ENCODE measurements around the gene UST. TPM values are rescaled to one million over a fixed set of nuclear protein-coding genes. Genes with fewer than 3 reads are reported as not detected.
"Not testable (repeated sequence)": the region's sequence is repeated elsewhere in the genome, so short reads cannot be mapped to it uniquely, and the experiment has no call there.

Gene UST
- total RNA-seq, 2 donors from 2014 or later: 1.6 to 3.7 TPM

DNA sequence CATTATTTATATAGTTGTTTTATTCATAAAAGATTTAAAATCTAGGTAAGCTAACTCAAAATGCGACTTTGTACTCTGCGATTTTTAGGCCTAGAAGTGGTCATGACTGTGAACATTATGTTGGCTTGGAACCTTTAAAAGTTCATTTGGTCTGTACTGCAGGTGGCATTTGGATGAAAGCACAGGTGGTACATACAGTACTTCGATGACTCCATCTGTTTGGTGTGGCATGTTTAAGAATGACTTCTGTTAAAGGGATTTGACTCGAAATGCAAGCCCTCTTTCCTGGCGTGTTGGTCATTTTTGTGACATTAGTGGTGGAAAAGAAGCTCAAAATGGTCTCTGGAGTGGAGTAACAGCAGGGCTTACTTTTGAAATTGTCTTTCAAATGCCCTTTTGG is 118.1 kb downstream of the UST start:
- Mint-ChIP-seq H3K9me3 (peaks cover 2 to 5% of the 10 kb centered on the region in 2 donors), H3K4me1 (ENCODE audit: low read depth) (peaks cover 20% of the 10 kb centered on the region), H3K27me3 (ENCODE audit: low read depth) (peaks cover 9% of the 10 kb centered on the region), H3K36me3 (ENCODE audit: insufficient read depth in 2 of 2) (peaks cover 0 to 5% of the 10 kb centered on the region in 2 donors), H3K27ac (no peak overlapping the region), H3K4me3 (no peak overlapping the region)
- ATAC-seq (replicated peaks in 1 of 2): no peak
- DNase-seq: no peak

DNA sequence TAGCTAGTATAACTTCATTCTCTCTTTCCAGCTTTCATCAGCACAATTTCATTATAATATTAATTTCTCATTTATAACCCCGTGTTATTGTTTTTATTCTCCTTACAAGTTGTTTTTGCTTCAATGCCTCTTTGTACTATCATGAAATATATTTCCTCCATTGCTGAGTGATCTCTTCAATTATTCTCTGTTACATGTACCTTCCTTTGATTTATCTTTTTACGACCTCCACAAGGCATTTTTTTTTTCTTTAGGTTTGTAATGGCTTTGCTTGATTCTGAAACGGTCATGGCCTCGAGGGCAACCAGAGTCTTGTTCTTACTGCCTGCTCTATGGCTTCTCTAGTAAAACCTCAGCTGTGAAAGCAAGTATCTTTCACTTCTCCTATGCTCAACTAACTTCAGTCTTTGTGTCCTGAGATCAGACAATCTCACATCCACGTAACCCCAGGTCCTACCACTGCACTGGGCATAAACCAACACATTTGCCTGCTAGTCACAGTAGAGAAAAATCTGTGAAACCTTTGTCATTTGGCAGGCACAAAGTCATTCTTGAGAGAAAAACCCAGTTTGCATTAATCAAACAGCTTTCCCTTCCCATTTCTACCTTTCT is 119.9 kb downstream of the UST start:
- Mint-ChIP-seq H3K4me3 (peak overlapping the region in 1 of 2 donors; percentile 71), H3K27me3 (ENCODE audit: low read depth) (peaks cover under 1% of the 10 kb centered on the region), H3K27ac (peak overlapping the region; percentile 23), H3K9me3 (peaks cover 2% of the 10 kb centered on the region in 2 donors), H3K4me1 (ENCODE audit: low read depth) (peaks cover 20% of the 10 kb centered on the region), H3K36me3 (ENCODE audit: insufficient read depth in 2 of 2) (peaks cover 0 to 4% of the 10 kb centered on the region in 2 donors)
- DNase-seq (no peak), ATAC-seq (replicated peaks in 1 of 2) (peak in 1 of 2 donors; percentile 31)

- DNase-seq (peak; percentile 20 to 24), ATAC-seq (replicated peaks in 1 of 2) (peak; percentile 84 to 86)
- Mint-ChIP-seq H3K36me3 (ENCODE audit: insufficient read depth in 2 of 2) (peaks cover 0 to 4% of the 10 kb centered on the region in 2 donors), H3K27me3 (ENCODE audit: low read depth) (no peaks in the 10 kb centered on the region), H3K4me1 (ENCODE audit: low read depth) (peaks cover 20% of the 10 kb centered on the region), H3K9me3 (peaks cover 2% of the 10 kb centered on the region in 2 donors), H3K4me3 (peak overlapping the region; percentile 60 to 88), H3K27ac (peak overlapping the region; percentile 98)
Observed at GRCh38 chr6:148867862-148868261, 121.0 kb downstream of the UST start.

DNA sequence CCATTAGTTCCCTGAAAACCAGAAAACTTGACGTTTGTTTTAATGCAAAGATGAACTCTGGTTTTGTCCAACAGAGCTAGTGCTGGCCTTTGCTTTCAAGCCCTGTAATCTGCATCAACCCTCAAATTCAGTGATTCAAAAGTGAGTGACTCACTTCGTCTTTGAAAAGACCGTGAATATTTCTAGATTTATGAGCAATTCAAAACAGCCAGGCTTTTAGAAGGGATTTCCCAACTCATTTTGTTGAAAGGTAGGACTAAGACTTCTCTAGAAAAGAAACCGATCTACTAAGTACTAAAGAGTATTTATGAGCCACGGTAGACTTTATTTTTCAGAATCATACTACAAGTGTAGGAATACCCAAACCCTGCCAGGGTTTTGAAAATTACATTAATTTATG is 121.5 kb downstream of the UST start:
- Mint-ChIP-seq H3K27me3 (ENCODE audit: low read depth) (no peaks in the 10 kb centered on the region), H3K9me3 (peaks cover 0 to 2% of the 10 kb centered on the region in 2 donors), H3K4me3 (peak overlapping the region; percentile 60 to 88), H3K4me1 (ENCODE audit: low read depth) (peaks cover 20% of the 10 kb centered on the region), H3K27ac (peak overlapping the region; percentile 98), H3K36me3 (ENCODE audit: insufficient read depth in 2 of 2) (peaks cover 0 to 2% of the 10 kb centered on the region in 2 donors)
- peak; percentile 82 to 83 for ATAC-seq (replicated peaks in 1 of 2)
- no peak for DNase-seq

DNA sequence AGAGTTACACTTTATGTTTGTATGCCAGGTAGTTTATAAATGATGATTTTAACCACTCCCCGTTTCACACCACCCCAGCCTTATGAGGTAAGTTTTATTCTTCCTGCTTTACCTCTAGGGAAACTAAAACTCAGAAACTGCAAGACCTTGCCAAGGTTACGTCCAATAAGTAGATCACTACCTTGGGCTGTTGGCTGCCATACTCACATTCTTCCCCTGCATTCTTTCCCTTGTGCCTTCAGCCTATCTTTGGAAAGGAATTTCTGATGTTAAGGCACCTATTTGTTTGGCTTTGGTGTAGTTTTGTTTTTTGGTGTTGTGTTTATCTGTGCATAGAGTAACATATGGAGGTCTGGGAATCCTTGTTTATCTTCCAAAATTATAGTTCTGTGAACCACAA is 122.1 kb downstream of the UST start:
- Mint-ChIP-seq H3K27ac (peak overlapping the region; percentile 98), H3K27me3 (ENCODE audit: low read depth) (no peaks in the 10 kb centered on the region), H3K36me3 (ENCODE audit: insufficient read depth in 2 of 2) (peaks cover 0 to 2% of the 10 kb centered on the region in 2 donors), H3K4me1 (ENCODE audit: low read depth) (peaks cover 20% of the 10 kb centered on the region), H3K9me3 (peaks cover 0 to 2% of the 10 kb centered on the region in 2 donors), H3K4me3 (peak overlapping the region in 1 of 2 donors; percentile 88)
- ATAC-seq (replicated peaks in 1 of 2): no peak
- no peak for DNase-seq

- DNase-seq (no peak), ATAC-seq (replicated peaks in 1 of 2) (no peak)
- H3K27me3 Mint-ChIP-seq (ENCODE audit: low read depth): no peaks in the 10 kb centered on the region
- H3K4me1 Mint-ChIP-seq (ENCODE audit: low read depth): peaks cover 20% of the 10 kb centered on the region
- peaks cover 0 to 2% of the 10 kb centered on the region in 2 donors for H3K9me3 Mint-ChIP-seq
- peaks cover 0 to 2% of the 10 kb centered on the region in 2 donors for H3K36me3 Mint-ChIP-seq (ENCODE audit: insufficient read depth in 2 of 2)
- H3K27ac Mint-ChIP-seq: no peak overlapping the region
- H3K4me3 Mint-ChIP-seq: peak overlapping the region in 1 of 2 donors; percentile 88
Observed at GRCh38 chr6:148869585-148869984, 122.8 kb downstream of the UST start.

- Mint-ChIP-seq H3K9me3 (no peaks in the 10 kb centered on the region), H3K4me3 (no peak overlapping the region), H3K27me3 (ENCODE audit: low read depth) (no peaks in the 10 kb centered on the region), H3K27ac (no peak overlapping the region), H3K36me3 (ENCODE audit: insufficient read depth in 2 of 2) (no peaks in the 10 kb centered on the region), H3K4me1 (ENCODE audit: low read depth) (peaks cover 11% of the 10 kb centered on the region)
- DNase-seq (no peak), ATAC-seq (replicated peaks in 1 of 2) (no peak)
Observed at GRCh38 chr6:148873154-148873553, 126.3 kb downstream of the UST start.

GRCh38 chr6:148873868-148874267 is 127.0 kb downstream of the UST start:
- DNase-seq: no peak
- Mint-ChIP-seq H3K27ac (no peak overlapping the region), H3K4me3 (no peak overlapping the region), H3K27me3 (ENCODE audit: low read depth) (no peaks in the 10 kb centered on the region), H3K9me3 (no peaks in the 10 kb centered on the region), H3K4me1 (ENCODE audit: low read depth) (peaks cover 4% of the 10 kb centered on the region), H3K36me3 (ENCODE audit: insufficient read depth in 2 of 2) (no peaks in the 10 kb centered on the region)
- ATAC-seq (replicated peaks in 1 of 2): no peak

DNA sequence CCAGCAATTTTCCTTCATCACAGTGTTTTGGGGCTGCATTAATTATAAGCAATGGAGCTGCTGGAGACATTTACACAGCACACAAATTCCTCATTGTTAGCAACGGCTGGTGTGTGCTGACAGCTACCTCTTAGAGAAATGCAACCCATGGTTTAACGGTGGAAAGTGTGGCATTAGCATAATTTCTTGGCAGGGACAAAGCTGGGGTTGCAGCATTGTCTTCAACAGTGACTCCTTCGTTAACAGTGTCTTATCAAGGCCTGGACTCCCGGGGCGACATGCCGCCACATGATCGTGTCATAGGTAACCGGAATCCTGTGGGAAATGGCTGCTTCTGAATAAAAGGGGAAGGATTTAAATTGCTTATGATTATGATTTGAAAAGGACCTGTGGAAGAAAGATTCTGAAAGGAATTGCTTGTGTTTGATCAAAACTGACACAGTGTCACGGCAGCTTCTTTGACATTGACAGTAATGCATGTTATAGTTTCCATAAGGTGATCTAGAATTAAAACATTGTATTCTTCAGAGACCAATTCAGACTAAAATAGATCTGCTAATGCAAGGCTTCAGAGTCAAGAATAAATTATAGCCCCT is 128.0 kb downstream of the UST start:
- Mint-ChIP-seq H3K4me3 (no peak overlapping the region), H3K27ac (no peak overlapping the region), H3K9me3 (no peaks in the 10 kb centered on the region), H3K27me3 (ENCODE audit: low read depth) (no peaks in the 10 kb centered on the region), H3K36me3 (ENCODE audit: insufficient read depth in 2 of 2) (no peaks in the 10 kb centered on the region), H3K4me1 (ENCODE audit: low read depth) (no peaks in the 10 kb centered on the region)
- DNase-seq (no peak), ATAC-seq (replicated peaks in 1 of 2) (no peak)

GRCh38 chr6:148878683-148879082 is 131.9 kb downstream of the UST start:
- ATAC-seq (replicated peaks in 1 of 2) (peak; percentile 11 to 53), DNase-seq (no peak)
- H3K9me3 Mint-ChIP-seq: no peaks in the 10 kb centered on the region
- H3K36me3 Mint-ChIP-seq (ENCODE audit: insufficient read depth in 2 of 2): no peaks in the 10 kb centered on the region
- no peaks in the 10 kb centered on the region for H3K4me1 Mint-ChIP-seq (ENCODE audit: low read depth)
- no peaks in the 10 kb centered on the region for H3K27me3 Mint-ChIP-seq (ENCODE audit: low read depth)
- H3K27ac Mint-ChIP-seq: no peak overlapping the region
- no peak overlapping the region for H3K4me3 Mint-ChIP-seq

DNA sequence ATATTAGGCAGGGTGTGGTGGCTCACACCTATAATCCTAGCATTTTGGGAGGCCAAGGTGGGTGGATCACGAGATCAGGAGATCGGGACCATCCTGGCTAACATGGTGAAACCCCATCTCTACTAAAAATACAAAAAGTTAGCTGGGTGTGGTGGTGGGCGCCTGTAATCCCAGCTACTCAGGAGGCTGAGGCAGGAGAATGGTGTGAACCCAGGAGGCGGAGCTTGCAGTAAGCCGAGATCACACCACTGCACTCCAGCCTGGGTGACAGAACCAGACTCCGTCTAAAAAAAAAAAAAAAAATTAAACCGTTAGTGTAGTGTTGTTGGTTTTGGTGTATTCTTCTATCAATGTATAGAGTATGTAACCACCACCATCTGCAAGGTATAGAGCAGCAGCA is 133.9 kb downstream of the UST start:
- H3K27ac Mint-ChIP-seq; H3K4me1 Mint-ChIP-seq (ENCODE audit: low read depth); H3K36me3 Mint-ChIP-seq (ENCODE audit: insufficient read depth in 2 of 2); H3K9me3 Mint-ChIP-seq; ATAC-seq (replicated peaks in 1 of 2); H3K4me3 Mint-ChIP-seq; H3K27me3 Mint-ChIP-seq (ENCODE audit: low read depth); DNase-seq: not testable (repeated sequence)

DNA sequence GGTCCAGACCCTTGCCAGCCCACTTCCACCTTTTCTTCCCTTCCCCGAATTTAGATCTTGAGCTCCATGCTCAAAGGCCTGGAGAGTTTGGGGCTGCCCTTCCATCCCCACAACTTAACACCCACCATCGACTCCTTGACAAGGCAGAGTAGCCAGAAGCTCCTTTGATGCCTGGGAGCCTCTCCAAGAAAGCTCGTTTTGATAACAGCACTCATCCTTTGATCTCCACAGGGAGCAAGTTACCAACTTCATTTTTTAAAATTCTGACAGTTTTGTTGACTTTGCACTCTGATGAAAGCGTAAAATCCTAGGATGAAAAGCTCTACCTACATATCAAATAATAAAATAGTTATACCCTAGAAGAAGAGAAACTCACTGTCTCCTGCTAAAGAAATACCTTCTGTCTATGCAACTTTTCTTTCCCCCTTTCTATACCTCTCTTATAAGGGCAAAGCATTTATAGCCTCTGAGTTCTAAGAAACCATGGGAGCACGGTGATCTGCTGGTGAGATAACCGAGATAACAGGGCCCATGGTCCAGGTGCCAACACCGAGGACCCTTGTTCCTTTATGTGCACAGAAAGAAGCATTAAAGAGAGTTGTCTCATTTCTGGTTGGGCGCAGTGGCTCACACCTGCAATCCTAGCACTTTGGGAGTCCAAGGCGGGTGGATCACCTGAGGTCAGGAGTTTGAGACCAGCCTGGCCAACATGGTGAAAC is 134.9 kb downstream of the UST start:
- H3K9me3 Mint-ChIP-seq: no peaks in the 10 kb centered on the region
- H3K27me3 Mint-ChIP-seq (ENCODE audit: low read depth): no peaks in the 10 kb centered on the region
- DNase-seq (no peak), ATAC-seq (replicated peaks in 1 of 2) (no peak)
- H3K36me3 Mint-ChIP-seq (ENCODE audit: insufficient read depth in 2 of 2): no peaks in the 10 kb centered on the region
- no peaks in the 10 kb centered on the region for H3K4me1 Mint-ChIP-seq (ENCODE audit: low read depth)
- H3K4me3 Mint-ChIP-seq: no peak overlapping the region
- H3K27ac Mint-ChIP-seq: no peak overlapping the region

DNA sequence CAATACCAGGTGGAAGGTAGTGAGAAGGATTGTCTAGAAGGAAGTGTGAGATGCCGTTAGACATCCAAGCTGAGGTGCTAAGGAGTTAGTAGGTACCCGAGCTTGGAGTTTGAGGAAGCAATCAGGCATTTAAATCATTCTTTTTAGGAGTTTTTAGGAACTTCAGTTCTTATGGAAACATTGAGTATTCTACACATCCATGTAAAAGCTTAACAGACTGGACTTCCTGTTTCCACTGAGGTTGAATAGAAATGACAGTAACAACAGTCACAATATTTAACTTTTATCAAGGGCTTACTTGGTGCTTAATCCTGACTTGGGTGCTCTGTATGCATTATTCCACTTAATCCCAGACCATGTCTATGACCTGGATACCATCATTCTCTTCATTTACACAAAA is 136.4 kb downstream of the UST start:
- H3K9me3 Mint-ChIP-seq: no peaks in the 10 kb centered on the region
- H3K36me3 Mint-ChIP-seq (ENCODE audit: insufficient read depth in 2 of 2): no peaks in the 10 kb centered on the region
- ATAC-seq (replicated peaks in 1 of 2): no peak
- H3K4me1 Mint-ChIP-seq (ENCODE audit: low read depth): no peaks in the 10 kb centered on the region
- no peak overlapping the region for H3K4me3 Mint-ChIP-seq
- H3K27me3 Mint-ChIP-seq (ENCODE audit: low read depth): no peaks in the 10 kb centered on the region
- DNase-seq: no peak
- no peak overlapping the region for H3K27ac Mint-ChIP-seq
